Mammary epithelial cell (primary cell): Measurements from ENCODE around the gene IZUMO2.
"Not testable (repeated sequence)": the region's sequence is repeated elsewhere in the genome, so short reads cannot be mapped to it uniquely, and the experiment has no call there.

ENCODE experiments used
- EZH2 ChIP-seq: IDR thresholded peaks from 2 replicates; pipeline ENCODE4 v1.6.1; 2012; ENCODE audit warnings: low read length, inconsistent platforms, borderline replicate concordance
- TF ChIP-seq, protein P1 (sequence below), 2 donors: IDR thresholded peaks in 1 of 2; conservative IDR thresholded peaks in 1 of 2; 2 replicates each; pipeline ENCODE4 v1.5.1; 2011 to 2012; ENCODE audit warnings: inconsistent platforms in 2 of 2, low read length in 2 of 2, mild to moderate bottlenecking in 2 of 2, control low read depth in 1 of 2, low read depth in 1 of 2; ENCODE audit not compliant: insufficient read depth in 1 of 2; ENCODE audit errors: extremely low read depth in 1 of 2

DNA sequence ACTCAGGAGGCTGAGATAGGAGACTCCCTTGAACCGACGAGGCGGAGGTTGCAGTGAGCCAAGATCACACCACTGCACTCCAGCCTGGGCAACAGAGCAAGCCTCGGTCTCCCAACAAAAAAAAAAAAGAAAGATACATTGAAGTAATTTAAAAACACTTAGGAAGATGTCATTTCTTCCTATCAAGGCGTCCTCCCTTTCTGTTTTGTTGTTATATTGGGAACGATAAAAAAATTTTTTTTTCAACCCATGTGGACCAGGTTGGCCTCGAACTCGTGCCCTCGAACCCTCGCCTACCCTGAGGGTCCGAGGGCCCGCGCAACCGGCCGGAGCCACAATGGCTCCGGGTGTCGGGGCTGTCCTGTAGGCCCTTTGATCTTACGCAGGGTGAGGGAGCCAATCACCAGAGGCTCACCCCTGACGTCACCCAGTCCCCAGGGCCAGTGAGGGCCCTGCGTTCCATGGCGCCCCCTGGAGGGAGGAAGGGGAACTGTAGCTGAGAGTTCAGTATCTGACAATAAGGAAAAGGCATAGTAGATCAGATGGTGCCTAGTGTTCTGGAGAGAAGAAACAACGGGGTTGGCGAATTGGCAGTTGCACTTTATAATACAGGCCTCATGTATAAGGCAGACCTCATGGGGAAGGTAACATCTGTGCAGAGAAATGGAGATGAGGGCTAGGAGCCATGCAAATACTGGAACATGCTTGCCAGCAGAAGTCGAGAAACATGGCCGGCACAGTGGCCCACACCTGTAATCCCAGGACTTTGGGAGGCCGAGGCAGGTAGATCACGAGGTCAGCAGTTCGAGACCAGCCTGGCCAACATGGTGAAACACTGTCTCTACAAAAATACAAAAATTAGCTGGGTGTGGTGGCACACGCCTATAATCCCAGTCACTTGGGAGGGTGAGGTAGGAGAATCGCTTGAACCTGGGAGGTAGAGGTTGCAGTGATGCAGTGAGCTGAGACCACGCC is 29.3 kb downstream of the IZUMO2 start:
- TF ChIP-seq, protein P1, sequence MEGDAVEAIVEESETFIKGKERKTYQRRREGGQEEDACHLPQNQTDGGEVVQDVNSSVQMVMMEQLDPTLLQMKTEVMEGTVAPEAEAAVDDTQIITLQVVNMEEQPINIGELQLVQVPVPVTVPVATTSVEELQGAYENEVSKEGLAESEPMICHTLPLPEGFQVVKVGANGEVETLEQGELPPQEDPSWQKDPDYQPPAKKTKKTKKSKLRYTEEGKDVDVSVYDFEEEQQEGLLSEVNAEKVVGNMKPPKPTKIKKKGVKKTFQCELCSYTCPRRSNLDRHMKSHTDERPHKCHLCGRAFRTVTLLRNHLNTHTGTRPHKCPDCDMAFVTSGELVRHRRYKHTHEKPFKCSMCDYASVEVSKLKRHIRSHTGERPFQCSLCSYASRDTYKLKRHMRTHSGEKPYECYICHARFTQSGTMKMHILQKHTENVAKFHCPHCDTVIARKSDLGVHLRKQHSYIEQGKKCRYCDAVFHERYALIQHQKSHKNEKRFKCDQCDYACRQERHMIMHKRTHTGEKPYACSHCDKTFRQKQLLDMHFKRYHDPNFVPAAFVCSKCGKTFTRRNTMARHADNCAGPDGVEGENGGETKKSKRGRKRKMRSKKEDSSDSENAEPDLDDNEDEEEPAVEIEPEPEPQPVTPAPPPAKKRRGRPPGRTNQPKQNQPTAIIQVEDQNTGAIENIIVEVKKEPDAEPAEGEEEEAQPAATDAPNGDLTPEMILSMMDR (conservative IDR thresholded peaks at IDR 0.05 in 1 of 2, IDR thresholded peaks at IDR 0.05 in 1 of 2; ENCODE audit: extremely low read depth in 1 of 2, insufficient read depth in 1 of 2, low read depth in 1 of 2, low read length in 2 of 2): not testable (repeated sequence)
- TF ChIP-seq EZH2: not testable (repeated sequence)
